DOHH2 (cell line): ENCODE measurements around the gene KLHL30.

Experiments used
- H3F3A ChIP-seq: fragments of 200-600 bp; sonication (generic), shearing (Covaris generic); 2 replicates; pipeline ENCODE4 v1.6.0; 2016; ENCODE audit warnings: antibody characterized with exemption, mild to moderate bottlenecking; ENCODE audit not compliant: control insufficient read depth, insufficient read depth
- H3K27ac ChIP-seq: fragments of 200-600 bp; sonication (generic); 2 replicates; pipeline ENCODE4 v1.5.1; 2014; ENCODE audit warnings: low read depth, mild to moderate bottlenecking, low read length, moderate library complexity
- H3K27me3 ChIP-seq: fragments of 200-600 bp; sonication (generic); 2 replicates; pipeline ENCODE4 v1.6.1; 2014; ENCODE audit warnings: mild to moderate bottlenecking, low read length, mixed read lengths; ENCODE audit not compliant: control insufficient read depth
- H3K36me3 ChIP-seq: fragments of 200-600 bp; sonication (generic); 2 replicates; pipeline ENCODE4 v1.6.1; 2014; ENCODE audit warnings: mild to moderate bottlenecking, low read length, moderate library complexity, mixed read lengths; ENCODE audit not compliant: control insufficient read depth
- H3K4me1 ChIP-seq: fragments of 200-600 bp; sonication (generic); 2 replicates; pipeline ENCODE4 v1.6.1; 2014; ENCODE audit warnings: mild to moderate bottlenecking, low read length, mixed read lengths; ENCODE audit not compliant: control insufficient read depth
- H3K4me2 ChIP-seq: fragments of 200-600 bp; sonication (generic); 2 replicates; pipeline ENCODE4 v1.6.0; 2014; ENCODE audit warnings: mild to moderate bottlenecking, low read length, moderate library complexity
- H3K4me3 ChIP-seq: fragments of 200-600 bp; sonication (generic); 2 replicates; pipeline ENCODE4 v1.5.1; 2014; ENCODE audit warnings: mild to moderate bottlenecking, low read length, mixed read lengths
- H3K79me2 ChIP-seq: fragments of 200-600 bp; sonication (generic); 2 replicates; pipeline ENCODE4 v1.6.1; 2014; ENCODE audit warnings: mild to moderate bottlenecking, low read length, mixed read lengths; ENCODE audit not compliant: control insufficient read depth
- H3K9me2 ChIP-seq: fragments of 200-600 bp; sonication (generic); replicated peaks from 2 replicates; pipeline ENCODE4 v1.6.1; 2014; ENCODE audit warnings: mild to moderate bottlenecking, low read length, mixed read lengths; ENCODE audit not compliant: control insufficient read depth
- H3K9me3 ChIP-seq: fragments of 200-600 bp; sonication (generic); 2 replicates; pipeline ENCODE4 v1.6.1; 2014; ENCODE audit warnings: antibody characterized with exemption, low read length, mixed read lengths; ENCODE audit not compliant: control insufficient read depth, insufficient read depth
- H4K20me1 ChIP-seq: fragments of 200-600 bp; sonication (generic); 2 replicates; pipeline ENCODE4 v1.6.0; 2014; ENCODE audit warnings: low read depth, mild to moderate bottlenecking, antibody characterized with exemption, low read length, moderate library complexity; ENCODE audit not compliant: control insufficient read depth, insufficient read depth
- EZH2phosphoT487 ChIP-seq: fragments of 200-600 bp; sonication (generic); IDR thresholded peaks from 2 replicates; pipeline ENCODE4 v1.6.1; 2017; ENCODE audit warnings: borderline replicate concordance, mild to moderate bottlenecking, antibody characterized with exemption, low read length, moderate library complexity, mixed read lengths
- TF ChIP-seq, protein P1 (sequence below): fragments of 200-600 bp; sonication (generic); IDR thresholded peaks from one replicate; pipeline ENCODE4 v1.5.1; 2014; ENCODE audit warnings: antibody characterized with exemption, mild to moderate bottlenecking, low read depth, low read length; ENCODE audit not compliant: poor library complexity, severe bottlenecking

Gene KLHL30, protein sequence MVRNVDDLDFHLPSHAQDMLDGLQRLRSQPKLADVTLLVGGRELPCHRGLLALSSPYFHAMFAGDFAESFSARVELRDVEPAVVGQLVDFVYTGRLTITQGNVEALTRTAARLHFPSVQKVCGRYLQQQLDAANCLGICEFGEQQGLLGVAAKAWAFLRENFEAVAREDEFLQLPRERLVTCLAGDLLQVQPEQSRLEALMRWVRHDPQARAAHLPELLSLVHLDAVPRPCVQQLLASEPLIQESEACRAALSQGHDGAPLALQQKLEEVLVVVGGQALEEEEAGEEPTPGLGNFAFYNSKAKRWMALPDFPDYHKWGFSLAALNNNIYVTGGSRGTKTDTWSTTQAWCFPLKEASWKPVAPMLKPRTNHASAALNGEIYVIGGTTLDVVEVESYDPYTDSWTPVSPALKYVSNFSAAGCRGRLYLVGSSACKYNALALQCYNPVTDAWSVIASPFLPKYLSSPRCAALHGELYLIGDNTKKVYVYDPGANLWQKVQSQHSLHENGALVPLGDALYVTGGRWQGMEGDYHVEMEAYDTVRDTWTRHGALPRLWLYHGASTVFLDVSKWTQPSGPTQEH

DNA sequence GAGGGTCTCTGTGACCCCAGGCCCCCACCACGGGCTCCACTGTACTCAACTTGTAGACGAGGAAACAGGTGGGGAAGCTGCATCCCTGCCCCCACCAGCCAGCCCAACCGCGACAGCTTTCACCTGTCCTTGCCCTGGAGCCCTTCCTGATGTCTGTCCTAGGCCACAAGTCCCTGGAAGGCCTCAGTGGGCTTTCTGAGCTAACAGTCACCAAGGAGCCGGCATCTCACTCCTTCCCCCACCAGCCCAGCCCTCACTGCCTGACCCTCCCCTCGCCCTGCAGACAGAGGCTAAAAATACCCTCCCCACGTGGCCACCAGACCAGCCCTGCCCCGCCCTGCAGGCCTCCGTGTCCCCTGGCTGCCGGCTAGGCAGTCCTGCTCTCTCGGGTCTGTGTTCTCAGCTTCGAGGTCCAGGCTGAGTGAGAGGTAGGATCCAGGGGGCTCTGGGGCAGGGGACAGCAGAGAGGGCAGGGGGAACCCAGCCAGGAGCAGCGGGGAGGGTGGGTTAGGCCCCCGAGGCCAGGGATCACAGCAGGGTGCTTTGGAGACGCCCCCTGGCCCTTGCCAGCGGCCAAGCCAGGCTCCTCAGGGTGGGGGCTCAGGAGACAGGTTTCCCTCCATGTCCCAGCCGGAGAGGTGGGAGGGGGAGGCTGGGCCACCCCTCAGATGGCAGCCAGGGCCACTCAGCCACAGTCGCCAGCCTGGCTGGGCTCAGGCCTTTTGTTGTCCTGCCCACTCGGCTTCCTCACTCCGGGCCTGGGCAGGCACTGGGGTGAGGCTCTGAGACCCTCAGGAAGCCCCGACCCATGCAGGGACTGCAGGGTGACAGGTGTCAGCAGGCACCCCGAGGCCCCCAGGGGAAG is at the start of gene KLHL30:
KLHL30 (plus strand) TSS at position 338 of the 865 bp plus-strand sequence. CDS start 2,087 bp downstream, outside the sequence.
- H3K4me3 ChIP-seq = peak within 1 kb of the TSS; percentile 1

DNA sequence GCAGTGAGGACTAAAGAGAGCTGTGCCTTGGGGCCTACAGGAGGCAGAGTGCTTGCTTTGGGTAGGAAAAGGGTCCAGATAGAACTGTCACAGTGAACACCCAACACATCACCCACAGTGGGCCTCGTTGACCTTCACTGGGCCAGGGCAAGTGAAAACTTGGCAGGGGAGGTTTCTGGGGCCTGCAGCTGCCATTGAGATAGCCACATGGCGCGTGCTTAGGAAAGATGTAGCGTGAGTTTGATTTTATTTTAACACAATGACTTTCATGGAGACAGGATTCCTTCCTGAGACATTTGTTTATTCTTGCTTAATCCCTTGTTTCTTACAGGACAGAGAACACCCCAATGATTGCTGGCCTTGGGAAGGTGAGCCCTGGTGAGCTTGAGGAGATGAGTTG is 47.6 kb upstream of the KLHL30 start:
- Histone ChIP-seq H3K4me2 (no peak overlapping the region), H3K4me1 (peaks cover 13% of the 10 kb centered on the region), H3F3A (peaks cover 3% of the 10 kb centered on the region; the same call in 1 of the 2 replicates), H3K27me3 (no peaks in the 10 kb centered on the region), H3K9me3 (no peaks in the 10 kb centered on the region), H3K9me2 (no peaks in the 10 kb centered on the region), H3K36me3 (peaks cover 16% of the 10 kb centered on the region), H3K4me3 (no peak overlapping the region), H3K79me2 (no peaks in the 10 kb centered on the region), H4K20me1 (no peaks in the 10 kb centered on the region), H3K27ac (no peak overlapping the region)
- TF ChIP-seq EZH2phosphoT487 = no peak
- TF ChIP-seq, protein P1, sequence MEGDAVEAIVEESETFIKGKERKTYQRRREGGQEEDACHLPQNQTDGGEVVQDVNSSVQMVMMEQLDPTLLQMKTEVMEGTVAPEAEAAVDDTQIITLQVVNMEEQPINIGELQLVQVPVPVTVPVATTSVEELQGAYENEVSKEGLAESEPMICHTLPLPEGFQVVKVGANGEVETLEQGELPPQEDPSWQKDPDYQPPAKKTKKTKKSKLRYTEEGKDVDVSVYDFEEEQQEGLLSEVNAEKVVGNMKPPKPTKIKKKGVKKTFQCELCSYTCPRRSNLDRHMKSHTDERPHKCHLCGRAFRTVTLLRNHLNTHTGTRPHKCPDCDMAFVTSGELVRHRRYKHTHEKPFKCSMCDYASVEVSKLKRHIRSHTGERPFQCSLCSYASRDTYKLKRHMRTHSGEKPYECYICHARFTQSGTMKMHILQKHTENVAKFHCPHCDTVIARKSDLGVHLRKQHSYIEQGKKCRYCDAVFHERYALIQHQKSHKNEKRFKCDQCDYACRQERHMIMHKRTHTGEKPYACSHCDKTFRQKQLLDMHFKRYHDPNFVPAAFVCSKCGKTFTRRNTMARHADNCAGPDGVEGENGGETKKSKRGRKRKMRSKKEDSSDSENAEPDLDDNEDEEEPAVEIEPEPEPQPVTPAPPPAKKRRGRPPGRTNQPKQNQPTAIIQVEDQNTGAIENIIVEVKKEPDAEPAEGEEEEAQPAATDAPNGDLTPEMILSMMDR = no peak

More for the DNA sequence above, at the start of gene KLHL30:
- no peak within 1 kb of the TSS for H3K27ac ChIP-seq
- H3K79me2 ChIP-seq = no peaks in the 10 kb centered on the region
- no peaks in the 10 kb centered on the region for H4K20me1 ChIP-seq
- no peaks in the 10 kb centered on the region for H3K36me3 ChIP-seq
- no peaks in the 10 kb centered on the region for H3K9me3 ChIP-seq
- H3K9me2 ChIP-seq = no peaks in the 10 kb centered on the region
- TF ChIP-seq EZH2phosphoT487 = no peak
- TF ChIP-seq, protein P1 = no peak
- H3K4me2 ChIP-seq = peak within 1 kb of the TSS; percentile 43
- no peaks in the 10 kb centered on the region for H3K27me3 ChIP-seq
- H3K4me1 ChIP-seq = peaks cover 19% of the 10 kb centered on the region
- H3F3A ChIP-seq = no peaks in the 10 kb centered on the region

DNA sequence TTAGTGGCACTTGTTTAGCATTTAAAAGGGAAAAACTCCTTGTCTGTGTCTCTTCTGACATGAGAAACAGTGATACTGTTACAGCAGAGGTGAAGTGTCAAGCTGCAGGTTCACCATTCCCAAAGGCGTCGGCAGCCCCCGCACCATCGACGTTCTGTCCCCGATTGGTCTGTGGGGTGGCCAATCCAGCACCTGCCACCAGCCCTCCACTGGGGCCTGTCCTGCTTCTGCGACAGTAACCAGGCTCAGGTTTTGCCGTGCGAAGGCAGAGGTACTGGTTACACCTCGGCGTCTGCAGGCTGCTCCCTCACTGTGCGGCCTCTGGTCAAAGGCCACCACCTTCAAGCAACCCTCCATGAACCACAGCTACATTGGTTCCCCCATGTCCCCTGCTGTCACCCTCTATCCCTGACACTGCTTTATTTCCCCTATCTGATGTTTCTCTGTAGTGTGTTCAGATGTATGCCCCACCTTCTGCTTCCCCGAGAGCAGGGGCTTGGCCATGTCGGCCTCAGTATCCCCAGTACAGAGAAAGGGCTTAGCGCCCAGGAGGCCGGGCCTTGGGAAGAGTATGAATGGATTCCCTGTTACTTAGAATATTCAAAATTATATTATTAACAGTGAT is 46.9 kb upstream of the KLHL30 start:
- TF ChIP-seq EZH2phosphoT487 = no peak
- TF ChIP-seq, protein P1 = no peak
- Histone ChIP-seq H3K79me2 (no peaks in the 10 kb centered on the region), H3K9me3 (no peaks in the 10 kb centered on the region), H3F3A (no peaks in the 10 kb centered on the region), H3K9me2 (no peaks in the 10 kb centered on the region), H3K4me2 (no peak overlapping the region), H4K20me1 (no peaks in the 10 kb centered on the region), H3K27me3 (no peaks in the 10 kb centered on the region), H3K36me3 (peaks cover 16% of the 10 kb centered on the region), H3K27ac (no peak overlapping the region), H3K4me3 (no peak overlapping the region), H3K4me1 (peaks cover 13% of the 10 kb centered on the region)
